ENCODE measurements around the gene ELMO3.
A peak's percentile ranks its signal among the peaks of the same experiment; 100 is the strongest.

Gene ELMO3

DNA sequence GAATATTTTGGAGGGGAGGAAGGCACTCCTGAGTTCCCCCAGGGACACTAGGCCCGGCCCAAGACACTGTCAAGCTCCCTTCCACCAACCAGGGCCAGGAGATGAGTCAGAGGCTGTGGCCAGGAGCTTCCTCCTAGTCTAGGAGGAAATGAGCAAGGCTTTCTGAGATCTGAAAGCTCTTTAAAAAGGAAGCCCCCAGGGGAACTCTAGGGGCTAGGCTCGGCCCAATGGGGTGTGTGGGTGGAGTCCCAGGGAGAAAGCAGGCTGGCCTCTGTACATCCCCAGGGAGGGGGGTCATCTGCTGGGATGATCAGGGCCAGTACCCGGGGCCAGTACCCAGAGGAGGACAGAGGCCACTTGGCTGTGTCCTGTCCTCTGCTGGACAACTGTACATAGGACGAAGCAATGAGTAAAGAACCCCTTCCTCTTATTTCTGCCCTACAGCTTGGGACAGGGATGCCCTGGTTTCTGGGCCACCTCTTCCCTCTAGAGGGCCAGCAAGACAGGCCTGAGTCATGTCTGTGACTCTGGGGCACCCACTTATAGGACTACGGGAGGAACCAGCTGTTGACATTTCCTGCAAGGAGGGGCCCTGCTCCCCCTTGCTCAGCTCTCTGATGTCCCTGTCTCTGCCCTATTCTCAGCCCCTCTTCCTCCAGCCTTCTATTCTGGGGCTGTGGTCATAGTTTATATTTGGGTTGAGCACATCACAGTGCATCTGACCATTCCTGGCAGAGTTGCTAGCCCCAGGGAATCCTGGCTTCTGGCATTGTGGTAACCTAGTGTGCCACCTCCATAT lies 45.7 kb downstream of the ELMO3 start:
- peak; percentile 86 for DNase-seq

- DNase-seq: no peak
Measured at GRCh38 chr16:67245186-67245585, 46.3 kb downstream of the ELMO3 start.

DNA sequence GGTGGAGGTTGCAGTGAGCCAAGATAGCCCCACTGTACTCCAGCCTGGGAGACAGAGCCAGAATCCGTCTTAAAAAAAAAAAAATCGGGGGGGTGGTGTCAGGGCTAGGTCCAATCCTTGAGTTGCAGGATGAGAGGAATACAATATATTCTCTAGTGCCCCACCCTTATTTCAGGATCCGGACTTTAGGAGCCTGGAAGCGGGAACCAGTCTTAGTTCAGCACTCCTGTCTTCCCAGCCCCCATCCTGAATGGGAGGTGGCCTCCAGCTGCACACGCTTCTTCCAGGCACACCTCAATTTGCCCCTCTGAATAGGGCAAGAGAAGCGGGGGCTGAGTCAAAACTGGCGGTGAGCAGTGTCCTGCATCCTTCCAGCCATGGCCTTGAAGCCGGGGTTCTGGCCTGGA lies 46.7 kb downstream of the ELMO3 start:
- DNase-seq: no peak

- DNase-seq: peak; percentile 46
Measured at GRCh38 chr16:67246081-67246755, 47.3 kb downstream of the ELMO3 start.

- DNase-seq: peak; percentile 56
Measured at GRCh38 chr16:67246756-67247191, 47.8 kb downstream of the ELMO3 start.

DNA sequence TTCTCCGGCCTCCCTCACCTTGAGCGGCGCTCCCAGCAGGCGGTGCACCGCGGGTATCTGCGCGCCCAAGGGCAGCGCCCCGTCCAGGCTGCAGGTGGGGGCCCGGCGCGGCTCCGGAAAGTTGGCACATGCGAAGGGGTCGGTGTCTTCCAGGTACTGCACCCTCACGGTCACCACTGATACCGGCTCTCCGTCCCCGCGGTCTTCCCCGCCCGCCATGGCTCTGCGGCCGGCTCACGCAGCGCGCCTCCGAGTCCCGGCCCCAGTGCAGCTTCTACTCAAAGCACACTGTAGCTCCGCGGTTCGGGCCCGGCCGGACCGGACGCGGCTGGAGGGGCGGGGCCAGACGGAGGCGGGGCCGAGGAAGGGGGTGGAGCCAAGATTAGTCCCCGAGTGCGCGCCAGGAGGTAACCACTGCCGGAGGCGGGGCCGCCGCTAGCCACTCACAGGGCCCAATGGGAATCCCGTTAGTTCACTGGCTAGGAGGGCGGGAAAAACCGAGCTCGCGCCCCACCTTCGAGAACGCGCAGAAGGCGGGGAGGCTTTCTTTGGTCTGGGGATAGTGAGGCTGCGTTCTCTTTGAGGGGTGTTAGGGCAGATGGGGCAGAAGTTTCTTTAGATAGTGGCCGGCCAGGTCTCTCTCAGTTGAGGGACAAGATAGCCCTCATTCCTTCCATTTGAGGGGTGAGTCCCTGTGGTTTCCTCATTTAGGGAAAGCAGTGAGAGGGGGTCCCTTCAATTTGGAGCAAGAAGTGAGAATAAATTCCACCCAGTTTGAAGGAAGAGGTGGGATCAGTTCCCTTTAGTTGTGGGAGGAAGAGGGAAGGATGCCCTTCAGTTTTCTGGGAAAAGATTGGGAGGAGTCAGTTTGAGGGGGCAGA lies 48.5 kb downstream of the ELMO3 start, which contains the start of gene FHOD1:
TSS of gene FHOD1 (minus strand) at position 290 of the 881 bp plus-strand sequence. CDS start at position 219, 71 bp downstream.
- DNase-seq: peak; percentile 96

DNA sequence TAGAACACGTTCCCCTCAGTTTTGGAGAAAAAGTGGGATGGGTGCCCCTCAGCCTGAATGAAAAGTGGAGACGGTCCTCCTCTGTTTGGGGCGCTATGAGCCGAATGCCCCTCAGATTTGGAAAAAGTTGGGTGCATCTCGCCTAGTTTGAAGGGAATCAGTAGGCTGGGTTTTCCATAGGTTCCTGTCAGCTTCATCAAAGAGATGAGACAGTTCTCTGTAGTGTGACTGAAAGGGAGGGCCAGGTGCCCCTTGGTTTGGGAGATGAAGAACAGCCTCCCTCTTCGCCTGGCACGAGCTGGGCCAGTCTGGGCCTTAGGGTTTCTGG lies 49.1 kb downstream of the ELMO3 start:
- DNase-seq: no peak

DNA sequence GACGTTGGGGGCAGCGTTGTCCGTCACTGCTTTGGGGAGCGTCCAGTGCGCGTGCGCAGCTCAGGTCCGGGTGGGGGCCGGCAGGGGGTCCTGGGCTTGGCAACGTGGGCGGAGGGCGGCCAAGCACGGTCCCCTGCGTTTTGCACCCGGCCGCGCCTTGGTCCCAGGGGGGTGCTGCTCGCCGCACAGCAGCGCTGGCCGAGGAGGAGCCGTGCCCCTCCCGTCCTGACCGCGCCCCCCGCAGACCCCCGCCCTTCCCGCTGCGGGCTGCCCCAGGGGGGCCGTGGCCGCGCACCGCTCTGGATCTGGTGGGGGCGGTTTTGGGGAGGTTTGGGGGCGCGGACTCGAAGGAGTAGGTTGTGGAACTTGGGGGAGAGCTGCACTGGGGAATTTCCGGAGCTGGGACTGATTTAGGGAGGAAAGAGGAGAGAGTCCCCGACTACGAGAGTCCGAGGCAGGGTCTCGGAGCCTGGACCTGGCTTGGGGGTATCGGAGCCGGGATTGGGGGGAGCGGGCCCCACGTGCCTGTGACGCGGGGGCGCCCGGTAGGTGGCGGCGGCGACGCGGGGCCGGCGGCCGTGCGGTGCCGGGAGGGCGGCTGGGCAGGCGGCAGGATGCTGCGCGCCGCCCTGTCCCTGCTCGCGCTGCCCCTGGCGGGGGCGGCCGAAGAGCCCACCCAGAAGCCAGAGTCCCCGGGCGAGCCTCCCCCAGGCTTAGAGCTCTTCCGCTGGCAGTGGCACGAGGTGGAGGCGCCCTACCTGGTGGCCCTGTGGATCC lies 49.7 kb downstream of the ELMO3 start, which contains the start of gene SLC9A5:
TSS of gene SLC9A5 (plus strand) at position 579 of the 777 bp plus-strand sequence. CDS start at position 615, 36 bp downstream.
- peak; percentile 32 for DNase-seq

- DNase-seq: no peak
Measured at GRCh38 chr16:67249178-67250044, 50.5 kb downstream of the ELMO3 start.

GRCh38 chr16:67250045-67250327 lies 51.1 kb downstream of the ELMO3 start:
- no peak for DNase-seq

GRCh38 chr16:67252609-67253497 lies 53.9 kb downstream of the ELMO3 start:
- DNase-seq: no peak
